KOPT-K1 (cell line): ENCODE data around the gene KLHL21.

Experiments used
- H3K27ac ChIP-seq: fragments of 200-600 bp; sonication (generic); 2 replicates; pipeline ENCODE4 v1.5.1; 2016; ENCODE audit warnings: antibody characterized with exemption, mild to moderate bottlenecking, low read depth, low read length; ENCODE audit not compliant: poor library complexity, severe bottlenecking
- H3K36me3 ChIP-seq: fragments of 200-600 bp; sonication (generic); 2 replicates; pipeline ENCODE4 v1.5.1; 2017; ENCODE audit warnings: antibody characterized with exemption, mild to moderate bottlenecking, low read length, moderate library complexity; ENCODE audit not compliant: insufficient read depth
- H3K9me3 ChIP-seq: fragments of 200-600 bp; sonication (generic); 2 replicates; pipeline ENCODE4 v1.5.1; 2017; ENCODE audit warnings: antibody characterized with exemption, low read length, mild to moderate bottlenecking; ENCODE audit not compliant: insufficient read depth, poor library complexity, severe bottlenecking

Gene KLHL21

DNA sequence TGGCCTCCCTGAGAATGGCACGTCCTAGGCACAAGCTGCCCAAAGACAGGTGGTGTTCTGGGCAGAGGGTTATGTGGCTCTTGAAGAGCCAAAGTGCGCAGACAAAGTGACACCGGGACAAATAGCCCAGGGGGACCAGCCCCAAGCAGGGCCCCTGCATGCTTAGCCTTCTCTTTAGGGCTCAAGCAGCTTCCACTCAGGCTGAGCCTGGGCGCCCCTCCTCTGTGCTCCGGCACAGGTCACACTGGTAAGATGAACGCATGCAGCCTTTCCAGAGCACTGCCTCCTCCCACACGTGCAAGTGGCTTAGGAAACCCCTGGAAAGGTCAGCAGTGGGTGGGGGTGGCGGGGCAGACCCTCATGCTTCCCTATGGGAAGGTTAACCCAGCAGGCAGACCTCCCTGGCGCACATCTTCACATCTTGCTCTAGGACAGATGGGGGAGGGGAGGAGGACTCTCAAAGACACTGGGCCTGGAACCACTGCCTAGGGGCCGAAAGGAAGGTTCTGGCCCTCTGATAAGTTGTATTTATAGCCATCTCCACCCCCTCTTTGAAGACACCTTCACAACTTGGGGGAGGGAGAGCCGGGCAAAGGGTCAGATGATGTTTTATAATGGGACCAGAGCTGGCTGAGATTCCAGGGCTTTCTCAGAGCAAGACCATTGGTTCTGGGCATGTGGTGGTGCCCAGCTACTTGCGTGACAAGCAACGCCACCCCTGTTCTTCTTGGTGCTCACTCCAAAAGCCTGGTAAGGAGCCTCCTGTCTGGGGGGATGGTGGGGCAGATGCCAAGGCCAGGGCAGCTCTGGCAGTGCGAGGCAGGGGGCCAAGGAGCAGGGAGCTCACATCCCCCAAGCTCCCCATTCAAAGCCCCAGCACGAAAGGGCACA is 5.5 kb downstream of the KLHL21 start:
- H3K27ac ChIP-seq: no peak overlapping the region
- peaks cover 69% of the 10 kb centered on the region for H3K36me3 ChIP-seq
- H3K9me3 ChIP-seq: no peaks in the 10 kb centered on the region

DNA sequence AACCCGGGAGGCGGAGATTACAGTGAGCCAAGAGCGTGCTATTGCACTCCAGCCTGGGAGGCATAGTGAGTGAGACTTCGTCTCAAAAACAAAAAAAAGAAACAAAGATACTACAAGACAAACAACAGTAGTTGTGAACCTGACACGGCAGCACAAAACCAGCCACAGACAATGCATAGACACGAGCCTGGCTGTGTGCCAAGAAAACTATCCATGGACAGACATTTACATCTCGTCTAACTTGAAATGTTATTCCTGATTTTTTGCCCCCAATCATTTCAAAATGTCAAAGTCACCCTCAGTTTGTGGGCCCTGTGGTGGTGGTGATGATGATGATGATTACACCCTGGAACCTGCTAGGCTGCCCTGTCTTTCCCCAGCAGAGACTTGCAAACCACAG is 6.3 kb downstream of the KLHL21 start:
- H3K27ac ChIP-seq: no peak overlapping the region
- H3K36me3 ChIP-seq: peaks cover 77% of the 10 kb centered on the region
- no peaks in the 10 kb centered on the region for H3K9me3 ChIP-seq

- Histone ChIP-seq H3K9me3 (no peaks in the 10 kb centered on the region), H3K27ac (no peak overlapping the region), H3K36me3 (peaks cover 89% of the 10 kb centered on the region)
Observed at GRCh38 chr1:6594977-6595740, 7.5 kb downstream of the KLHL21 start.

GRCh38 chr1:6593810-6594209 is 8.9 kb downstream of the KLHL21 start:
- H3K27ac ChIP-seq: no peak overlapping the region
- peaks cover 97% of the 10 kb centered on the region for H3K36me3 ChIP-seq
- no peaks in the 10 kb centered on the region for H3K9me3 ChIP-seq

DNA sequence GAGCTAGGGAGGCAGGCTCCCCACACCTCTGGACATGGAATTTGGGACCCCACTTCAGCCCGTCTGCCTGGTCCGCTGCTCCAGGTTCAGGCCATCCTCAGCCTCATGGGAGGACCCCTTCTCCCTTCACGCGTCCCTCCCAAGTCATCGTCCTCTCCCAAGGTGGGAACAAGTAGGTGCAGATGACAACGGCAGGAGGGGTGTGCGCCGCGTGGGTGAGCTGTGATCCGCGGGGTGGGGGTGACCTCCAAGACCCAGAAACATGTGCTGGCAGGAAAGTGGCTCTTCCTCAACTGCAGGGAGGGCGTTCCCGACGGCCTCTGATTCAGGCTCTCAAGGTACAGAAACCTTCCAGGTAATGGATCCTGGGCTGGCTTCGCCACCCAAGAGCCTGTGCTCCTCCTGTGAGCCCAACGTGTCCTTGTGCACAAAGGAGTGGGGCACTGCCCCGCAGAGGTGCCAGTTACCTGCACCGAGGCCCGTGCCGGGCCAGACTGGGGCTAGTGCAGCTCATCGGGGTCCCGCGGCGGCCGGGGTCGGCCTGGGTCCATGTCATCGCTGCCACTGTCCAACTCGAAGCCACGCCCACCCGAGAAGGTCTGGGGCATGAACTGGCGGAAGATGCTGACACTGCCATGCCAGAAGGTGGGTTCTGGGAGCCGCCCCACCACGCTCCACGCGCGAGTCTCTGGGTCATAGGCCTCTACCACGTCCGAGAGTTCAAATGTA is 9.6 kb downstream of the KLHL21 start:
- Histone ChIP-seq H3K9me3 (no peaks in the 10 kb centered on the region), H3K36me3 (peaks cover 100% of the 10 kb centered on the region), H3K27ac (no peak overlapping the region)

GRCh38 chr1:6592441-6592840 is 10.2 kb downstream of the KLHL21 start:
- Histone ChIP-seq H3K27ac (no peak overlapping the region), H3K9me3 (no peaks in the 10 kb centered on the region), H3K36me3 (peaks cover 100% of the 10 kb centered on the region)

DNA sequence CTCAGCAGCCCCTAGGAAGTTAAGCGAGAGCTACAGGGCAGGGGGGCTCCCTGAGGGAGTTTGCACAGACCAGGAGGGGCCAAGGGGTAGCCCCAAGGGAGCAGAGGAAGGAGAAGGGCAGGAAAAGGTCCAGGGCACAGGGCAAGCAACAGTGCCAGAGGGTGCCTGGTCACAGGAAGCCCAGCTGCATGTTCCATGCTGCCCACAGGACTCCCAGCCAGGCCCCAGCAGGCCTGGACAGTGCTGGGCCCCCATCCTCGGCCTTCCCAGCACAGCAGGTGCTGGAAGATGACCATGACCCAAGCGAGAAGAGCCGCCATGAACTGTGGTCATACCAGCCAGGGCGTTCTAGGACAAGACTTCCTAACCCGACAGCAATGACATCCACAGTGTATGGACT is 11.0 kb downstream of the KLHL21 start:
- Histone ChIP-seq H3K27ac (no peak overlapping the region), H3K9me3 (no peaks in the 10 kb centered on the region), H3K36me3 (peaks cover 100% of the 10 kb centered on the region)

- Histone ChIP-seq H3K27ac (no peak overlapping the region), H3K36me3 (peaks cover 97% of the 10 kb centered on the region), H3K9me3 (no peaks in the 10 kb centered on the region)
Observed at GRCh38 chr1:6591222-6591621, 11.4 kb downstream of the KLHL21 start.

- H3K27ac ChIP-seq: no peak overlapping the region
Observed at GRCh38 chr1:6590046-6590445, 12.6 kb downstream of the KLHL21 start.

DNA sequence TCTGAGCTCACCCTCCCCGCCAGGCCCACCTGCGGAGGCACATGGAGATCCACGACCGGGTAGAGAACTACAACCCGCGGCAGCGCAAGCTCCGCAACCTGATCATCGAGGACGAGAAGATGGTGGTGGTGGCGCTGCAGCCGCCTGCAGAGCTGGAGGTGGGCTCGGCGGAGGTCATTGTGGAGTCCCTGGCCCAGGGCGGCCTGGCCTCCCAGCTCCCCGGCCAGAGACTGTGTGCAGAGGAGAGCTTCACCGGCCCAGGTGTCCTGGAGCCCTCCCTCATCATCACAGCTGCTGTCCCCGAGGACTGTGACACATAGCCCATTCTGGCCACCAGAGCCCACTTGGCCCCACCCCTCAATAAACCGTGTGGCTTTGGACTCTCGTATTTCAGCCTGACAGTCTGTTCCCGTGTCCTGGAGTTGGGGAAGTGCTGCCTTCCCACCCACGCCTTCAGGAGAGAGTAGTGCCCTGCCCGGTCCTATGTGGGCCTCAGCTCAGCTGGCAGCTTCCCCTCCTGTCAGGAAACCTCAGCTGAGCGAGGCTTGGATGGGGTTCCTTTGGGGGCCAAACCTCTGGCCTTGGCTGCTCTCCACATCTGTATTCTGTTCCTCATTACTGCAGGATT is 13.7 kb downstream of the KLHL21 start:
- Histone ChIP-seq H3K36me3 (peaks cover 75% of the 10 kb centered on the region), H3K9me3 (no peaks in the 10 kb centered on the region), H3K27ac (no peak overlapping the region)

More at GRCh38 chr1:6590046-6590445, 12.6 kb downstream of the KLHL21 start:
- H3K9me3 ChIP-seq: no peaks in the 10 kb centered on the region
- H3K36me3 ChIP-seq: peaks cover 86% of the 10 kb centered on the region

GRCh38 chr1:6588128-6588892 is 14.4 kb downstream of the KLHL21 start:
- Histone ChIP-seq H3K9me3 (no peaks in the 10 kb centered on the region), H3K36me3 (peaks cover 68% of the 10 kb centered on the region), H3K27ac (no peak overlapping the region)

DNA sequence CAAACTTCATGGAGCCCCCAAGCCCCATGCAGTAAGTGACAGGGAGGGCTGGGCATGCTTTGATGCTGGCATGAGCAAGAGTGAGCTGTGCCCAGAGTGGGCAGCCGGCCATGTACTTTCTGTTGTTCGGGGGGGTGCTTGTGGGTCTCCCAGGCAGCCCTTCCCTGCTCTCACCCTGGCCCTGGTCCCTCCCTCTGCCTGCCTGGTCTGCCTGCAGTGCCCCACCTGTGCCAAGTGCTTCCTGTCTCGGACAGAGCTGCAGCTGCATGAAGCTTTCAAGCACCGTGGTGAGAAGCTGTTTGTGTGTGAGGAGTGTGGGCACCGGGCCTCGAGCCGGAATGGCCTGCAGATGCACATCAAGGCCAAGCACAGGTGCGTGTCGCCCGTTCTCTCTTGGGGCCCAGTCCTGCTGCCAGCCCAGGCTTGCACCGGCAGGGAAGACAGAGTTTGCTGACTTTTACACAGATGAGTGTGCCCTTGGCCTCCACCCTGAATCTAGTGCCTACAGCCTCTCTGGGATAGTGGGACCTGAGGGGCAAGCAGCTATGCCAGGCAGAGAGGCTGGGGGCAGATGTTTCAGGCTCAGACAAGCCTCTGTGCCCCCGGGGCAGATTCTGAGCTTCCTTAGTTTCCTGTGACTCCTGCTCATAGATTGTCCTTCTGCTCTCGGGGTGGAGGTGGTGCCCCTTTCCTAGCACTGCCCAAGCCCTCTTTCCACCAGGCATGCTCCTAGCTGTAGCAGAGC is 15.2 kb downstream of the KLHL21 start:
- Histone ChIP-seq H3K36me3 (peaks cover 60% of the 10 kb centered on the region), H3K9me3 (no peaks in the 10 kb centered on the region), H3K27ac (no peak overlapping the region)

DNA sequence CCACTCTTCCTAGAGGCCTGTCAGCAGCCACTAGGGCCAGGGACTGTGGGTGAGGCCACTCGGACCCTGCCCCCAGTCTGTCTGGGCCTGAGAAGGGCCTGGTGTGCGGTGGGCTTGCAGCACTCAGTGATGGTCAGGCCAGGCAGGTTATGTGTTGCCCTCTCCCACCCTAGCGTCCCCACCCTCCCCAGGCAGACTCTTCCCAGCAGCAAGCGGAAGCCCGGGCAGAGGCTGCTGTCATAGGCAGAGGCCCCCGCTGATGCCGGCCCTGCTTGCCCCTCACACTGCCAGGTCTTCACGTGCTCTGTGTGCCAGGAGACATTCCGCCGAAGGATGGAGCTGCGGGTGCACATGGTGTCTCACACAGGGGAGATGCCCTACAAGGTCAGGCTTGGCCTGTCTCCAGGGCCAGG is 16.3 kb downstream of the KLHL21 start:
- H3K9me3 ChIP-seq: no peaks in the 10 kb centered on the region
- H3K27ac ChIP-seq: no peak overlapping the region
- H3K36me3 ChIP-seq: peaks cover 57% of the 10 kb centered on the region
